ENCODE results near the gene WASF1. TPM values are rescaled to one million over a fixed set of nuclear protein-coding genes. Genes with fewer than 3 reads are reported as not detected.

WASF1 gene
- total and polyA plus RNA-seq, 2 donors (not counting 3 experiments of a cell fraction or from before 2014, with no cell fraction given), result 20.9 to 27.5 TPM

GRCh38 chr6:110116258-110116657 is 63.2 kb downstream of the WASF1 start:
- Histone ChIP-seq H3K27ac (ENCODE audit: insufficient read depth, low read depth, low read length) (no peak overlapping the region), H3K4me1 (ENCODE audit: control insufficient read depth, extremely low read depth, insufficient read depth, low read length) (no peaks in the 10 kb centered on the region), H3K79me2 (ENCODE audit: control insufficient read depth, insufficient read depth, low read length) (no peaks in the 10 kb centered on the region), H3K9me1 (replicated peaks; ENCODE audit: control insufficient read depth, extremely low read depth, insufficient read depth, low read length) (no peaks in the 10 kb centered on the region), H4K20me1 (replicated peaks; ENCODE audit: control insufficient read depth, extremely low read depth, insufficient read depth, low read length) (no peaks in the 10 kb centered on the region), H3K27me3 (ENCODE audit: control insufficient read depth in 2 of 2, insufficient read depth in 2 of 2, low read length in 2 of 2) (no peaks in the 10 kb centered on the region), H3K36me3 (ENCODE audit: control insufficient read depth in 2 of 2, extremely low read depth in 1 of 2, insufficient read depth in 2 of 2, low read length in 2 of 2) (no peaks in the 10 kb centered on the region), H3K9me3 (replicated peaks; ENCODE audit: control insufficient read depth, insufficient read depth, low read length) (no peaks in the 10 kb centered on the region), H3K4me3 (replicated peaks in 1 of 3; ENCODE audit: insufficient read depth in 1 of 3, low read depth in 1 of 3, low read length in 3 of 3) (no peak overlapping the region), H3K4me2 (ENCODE audit: insufficient read depth, low read length) (no peak overlapping the region), H2AFZ (ENCODE audit: low read depth, low read length) (no peak overlapping the region), H3K9ac (replicated peaks; ENCODE audit: extremely low read depth, insufficient read depth, low read length) (no peak overlapping the region)
- POLR2A ChIA-PET, result no interaction called here
- CTCF ChIA-PET, result no interaction called here
- FAIRE-seq, result no peak
- BruUV-seq (replicated peaks), result no TSS peak
- TF ChIP-seq POLR2AphosphoS5 (IDR thresholded peaks at IDR 0.05; ENCODE audit: insufficient read depth, low read depth, low read length) (no peak), EZH2 (IDR thresholded peaks at IDR 0.05; ENCODE audit: borderline replicate concordance, low read depth, low read length, severe bottlenecking) (no peak), CTCF (IDR thresholded peaks at IDR 0.05; ENCODE audit: extremely low read depth in 1 of 2, insufficient read depth in 1 of 2, low read depth in 1 of 2, low read length in 2 of 2) (no peak), MYC (IDR thresholded peaks at IDR 0.05; ENCODE audit: low read depth, low read length) (no peak), POLR2A (IDR thresholded peaks at IDR 0.05; ENCODE audit: low read depth, low read length) (no peak), FOS (IDR thresholded peaks at IDR 0.05; ENCODE audit: borderline replicate concordance, insufficient read depth, low read length) (no peak), JUN (IDR thresholded peaks at IDR 0.05; ENCODE audit: borderline replicate concordance, insufficient read depth, insufficient read length, low read depth) (no peak), MAX (IDR thresholded peaks at IDR 0.05; ENCODE audit: insufficient read depth, insufficient read length) (no peak)
- intact Hi-C loops (cut with micrococcal nuclease), result no loop called here
- no peak for DNase-seq (ENCODE audit: low read depth, low spot score)
- dilution Hi-C loops (cut with MboI; ENCODE audit: extremely low pct_ligation_motif_present, low sequenced_read_pairs), result no loop called here
